Measurements from ENCODE around the gene CDCA7.
"Not testable (repeated sequence)": the region's sequence is repeated elsewhere in the genome, so short reads cannot be mapped to it uniquely, and the experiment has no call there.

The CDCA7 gene

GRCh38 chr2:173354582-173355131, at the start of gene CDCA7:
TSS of gene CDCA7 (plus strand) at chr2:173354872. CDS start at chr2:173354964, 92 bp downstream.
- peak; percentile 87 for DNase-seq (ENCODE audit: low spot score)
- in situ Hi-C loops (cut with MboI; ENCODE audit: low pct_unique_long_range_greater_than_20kb, low sequenced_read_pairs, unreplicated experiment), result no loop called here
- TF ChIP-seq CTCF (IDR thresholded peaks at IDR 0.05; ENCODE audit: extremely low read depth, insufficient read depth, missing control alignments), result peak; percentile 15

GRCh38 chr2:173305303-173305702, 49.4 kb upstream of the CDCA7 start:
- DNase-seq (ENCODE audit: low spot score), result no peak

GRCh38 chr2:173307293-173307692, 47.4 kb upstream of the CDCA7 start:
- TF ChIP-seq CTCF (IDR thresholded peaks at IDR 0.05; ENCODE audit: extremely low read depth, insufficient read depth, missing control alignments), result no peak
- peak; percentile 66 for DNase-seq (ENCODE audit: low spot score)
- in situ Hi-C loops (cut with MboI; ENCODE audit: low pct_unique_long_range_greater_than_20kb, low sequenced_read_pairs, unreplicated experiment), result no loop called here

More at GRCh38 chr2:173305303-173305702, 49.4 kb upstream of the CDCA7 start:
- in situ Hi-C loops (cut with MboI; ENCODE audit: low pct_unique_long_range_greater_than_20kb, low sequenced_read_pairs, unreplicated experiment), result no loop called here
- no peak for TF ChIP-seq CTCF (IDR thresholded peaks at IDR 0.05; ENCODE audit: extremely low read depth, insufficient read depth, missing control alignments)

GRCh38 chr2:173309370-173309769, 45.3 kb upstream of the CDCA7 start:
- in situ Hi-C loops (cut with MboI; ENCODE audit: low pct_unique_long_range_greater_than_20kb, low sequenced_read_pairs, unreplicated experiment), result not testable (repeated sequence)

GRCh38 chr2:173311844-173312606, 42.6 kb upstream of the CDCA7 start:
- no peak for TF ChIP-seq CTCF (IDR thresholded peaks at IDR 0.05; ENCODE audit: extremely low read depth, insufficient read depth, missing control alignments)
- no peak for DNase-seq (ENCODE audit: low spot score)
- in situ Hi-C loops (cut with MboI; ENCODE audit: low pct_unique_long_range_greater_than_20kb, low sequenced_read_pairs, unreplicated experiment), result no loop called here

More at GRCh38 chr2:173309370-173309769, 45.3 kb upstream of the CDCA7 start:
- DNase-seq (ENCODE audit: low spot score), result not testable (repeated sequence)

- in situ Hi-C loops (cut with MboI; ENCODE audit: low pct_unique_long_range_greater_than_20kb, low sequenced_read_pairs, unreplicated experiment), result no loop called here
- no peak for TF ChIP-seq CTCF (IDR thresholded peaks at IDR 0.05; ENCODE audit: extremely low read depth, insufficient read depth, missing control alignments)
- no peak for DNase-seq (ENCODE audit: low spot score)
These were observed 31.3 kb upstream of the CDCA7 start for GRCh38 chr2:173323371-173323770.

GRCh38 chr2:173326806-173327205, 27.9 kb upstream of the CDCA7 start:
- DNase-seq (ENCODE audit: low spot score), result no peak
- no peak for TF ChIP-seq CTCF (IDR thresholded peaks at IDR 0.05; ENCODE audit: extremely low read depth, insufficient read depth, missing control alignments)
- in situ Hi-C loops (cut with MboI; ENCODE audit: low pct_unique_long_range_greater_than_20kb, low sequenced_read_pairs, unreplicated experiment), result no loop called here

Measured in GM13977 (cell line).